Left hindlimb (tissue), 1 donor: ENCODE data around the gene KCTD2.
"Not testable (repeated sequence)": the region's sequence is repeated elsewhere in the genome, so short reads cannot be mapped to it uniquely, and the experiment has no call there.

Experiments used
- DNase-seq: peaks from one replicate; pipeline ENCODE4 v3.0.0-alpha.2; 2018

Gene KCTD2, protein sequence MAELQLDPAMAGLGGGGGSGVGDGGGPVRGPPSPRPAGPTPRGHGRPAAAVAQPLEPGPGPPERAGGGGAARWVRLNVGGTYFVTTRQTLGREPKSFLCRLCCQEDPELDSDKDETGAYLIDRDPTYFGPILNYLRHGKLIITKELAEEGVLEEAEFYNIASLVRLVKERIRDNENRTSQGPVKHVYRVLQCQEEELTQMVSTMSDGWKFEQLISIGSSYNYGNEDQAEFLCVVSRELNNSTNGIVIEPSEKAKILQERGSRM

DNA sequence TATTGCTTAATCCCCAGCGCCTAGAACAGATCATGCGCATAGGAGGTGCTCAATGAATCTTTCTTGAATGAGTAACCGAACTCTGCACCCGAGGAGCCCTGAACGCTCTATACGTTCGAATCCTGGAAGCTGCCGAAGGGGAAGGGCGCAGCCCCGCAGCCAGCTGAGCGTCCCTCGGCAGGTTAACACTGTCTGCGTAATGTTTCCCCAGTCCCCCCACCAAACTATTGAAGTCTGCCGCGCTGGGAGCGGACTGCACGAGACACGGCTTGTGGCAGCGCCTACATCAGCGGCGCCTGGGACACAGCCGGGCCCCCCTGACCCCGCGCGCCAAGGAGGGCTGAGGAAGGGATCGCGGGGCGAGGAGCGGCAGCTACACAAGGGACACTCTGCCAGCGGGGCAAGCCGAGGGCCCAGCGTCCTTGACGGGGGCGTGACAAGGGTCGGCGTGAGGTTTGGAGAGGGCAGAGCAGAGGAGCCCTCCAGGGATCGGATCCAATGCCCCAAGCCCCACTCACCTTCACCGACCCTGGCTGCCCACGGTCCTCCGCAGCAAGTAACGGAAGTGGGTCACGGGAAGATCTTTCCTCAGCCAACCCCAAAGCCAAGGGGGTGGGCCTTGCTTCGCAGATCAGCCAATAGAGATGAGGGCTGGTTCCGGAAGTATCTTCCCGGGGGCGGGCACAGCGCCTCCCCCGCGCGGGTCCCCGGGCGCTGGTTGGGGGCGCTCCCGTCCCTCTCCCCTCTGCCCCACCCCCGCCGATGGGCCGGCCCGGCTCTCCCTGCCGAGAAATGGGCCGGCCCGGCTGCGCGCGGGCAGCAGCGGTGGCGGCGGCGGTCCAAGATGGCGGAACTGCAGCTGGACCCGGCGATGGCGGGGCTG, at the start of gene KCTD2, which contains the start of gene ATP5PD:
Gene KCTD2 (plus strand): TSS at position 819 of the 883 bp plus-strand sequence. CDS start 26 bp downstream, at position 845.
Gene ATP5PD (minus strand): TSS at position 563 of the 883 bp plus-strand sequence. CDS start 4,319 bp downstream, outside the sequence.
- DNase-seq: peak; percentile 98

DNA sequence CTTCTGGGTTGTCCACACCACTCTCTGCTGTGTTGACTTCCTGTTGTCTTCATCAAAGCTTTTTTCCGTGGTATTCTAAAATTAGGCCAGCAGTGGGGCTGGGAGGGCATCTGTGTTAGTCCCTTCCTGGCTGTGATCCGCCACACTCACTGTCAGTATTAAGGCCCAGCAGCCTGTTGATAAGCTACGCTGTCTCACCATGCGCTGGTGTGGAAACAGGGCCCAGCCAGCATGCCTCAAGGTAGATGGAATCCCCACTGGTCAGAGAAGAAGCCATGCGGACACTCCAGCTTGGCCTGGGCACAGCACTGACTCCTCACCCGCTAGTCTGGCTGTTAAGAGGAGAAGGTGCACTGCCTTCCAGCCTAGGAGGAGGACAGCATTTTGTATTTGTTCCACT, 48.2 kb upstream of the KCTD2 start:
- no peak for DNase-seq

DNA sequence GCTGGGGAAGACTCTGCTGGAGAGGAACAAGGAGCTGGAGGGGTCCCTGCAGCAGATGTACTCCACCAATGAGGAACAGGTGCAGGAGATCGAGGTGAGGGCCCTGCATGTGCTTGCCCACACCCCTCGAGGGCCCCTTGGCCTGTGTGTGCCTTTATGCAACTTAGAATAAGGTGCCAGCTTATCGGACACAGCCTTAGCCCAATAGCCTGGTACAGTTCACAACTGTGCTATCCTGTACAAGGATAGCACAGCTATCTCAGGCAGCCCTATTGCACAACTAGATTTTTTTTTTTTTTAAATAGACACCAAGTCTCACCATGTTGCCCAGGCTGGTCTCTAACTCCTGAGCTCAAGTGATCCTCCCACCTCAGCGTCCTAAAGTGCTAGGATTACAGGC, 47.5 kb upstream of the KCTD2 start:
- no peak for DNase-seq

DNA sequence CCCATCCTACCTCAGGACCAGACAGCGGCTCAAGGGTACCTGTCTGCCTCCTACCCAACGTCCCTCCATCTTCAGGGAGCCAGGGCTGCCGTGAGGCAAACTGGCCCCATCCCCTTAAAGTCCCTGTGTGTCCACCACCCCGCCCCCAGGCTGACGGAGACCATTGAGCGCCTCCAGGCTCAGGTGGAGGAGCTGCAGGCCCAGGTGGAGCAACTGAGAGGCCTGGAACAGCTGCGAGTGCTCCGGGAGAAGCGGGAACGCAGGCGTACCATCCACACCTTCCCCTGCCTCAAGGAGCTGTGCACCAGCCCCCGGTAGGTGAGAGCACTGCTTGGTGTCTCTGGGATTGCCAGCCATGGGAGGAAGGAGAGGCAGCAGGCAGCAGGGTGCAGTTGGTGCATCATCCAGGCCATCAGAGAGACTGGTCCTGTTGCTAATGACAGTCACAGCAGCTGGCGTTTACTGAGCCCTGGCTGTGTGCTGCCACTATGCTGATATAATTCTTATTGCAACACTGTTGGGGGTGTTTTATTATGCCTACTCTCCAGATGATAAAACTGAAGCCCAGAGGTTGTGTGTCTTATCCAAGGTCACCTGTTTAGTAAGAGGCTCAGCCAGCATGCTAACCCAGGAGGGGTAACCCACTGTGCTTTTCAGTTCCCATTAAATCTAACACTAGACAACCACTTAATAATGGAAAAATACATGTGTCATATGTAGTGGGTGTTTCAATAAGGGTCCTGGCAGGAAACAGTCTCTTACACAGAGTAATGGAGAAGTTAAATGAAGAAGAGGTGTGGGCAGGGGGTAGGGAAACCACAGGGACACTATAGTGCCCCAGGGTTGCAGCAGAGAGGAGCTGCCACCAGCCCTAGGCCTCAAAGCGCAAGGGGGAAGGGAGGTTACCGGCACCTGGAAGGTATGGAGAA, 44.8 kb upstream of the KCTD2 start:
- no peak for DNase-seq

DNA sequence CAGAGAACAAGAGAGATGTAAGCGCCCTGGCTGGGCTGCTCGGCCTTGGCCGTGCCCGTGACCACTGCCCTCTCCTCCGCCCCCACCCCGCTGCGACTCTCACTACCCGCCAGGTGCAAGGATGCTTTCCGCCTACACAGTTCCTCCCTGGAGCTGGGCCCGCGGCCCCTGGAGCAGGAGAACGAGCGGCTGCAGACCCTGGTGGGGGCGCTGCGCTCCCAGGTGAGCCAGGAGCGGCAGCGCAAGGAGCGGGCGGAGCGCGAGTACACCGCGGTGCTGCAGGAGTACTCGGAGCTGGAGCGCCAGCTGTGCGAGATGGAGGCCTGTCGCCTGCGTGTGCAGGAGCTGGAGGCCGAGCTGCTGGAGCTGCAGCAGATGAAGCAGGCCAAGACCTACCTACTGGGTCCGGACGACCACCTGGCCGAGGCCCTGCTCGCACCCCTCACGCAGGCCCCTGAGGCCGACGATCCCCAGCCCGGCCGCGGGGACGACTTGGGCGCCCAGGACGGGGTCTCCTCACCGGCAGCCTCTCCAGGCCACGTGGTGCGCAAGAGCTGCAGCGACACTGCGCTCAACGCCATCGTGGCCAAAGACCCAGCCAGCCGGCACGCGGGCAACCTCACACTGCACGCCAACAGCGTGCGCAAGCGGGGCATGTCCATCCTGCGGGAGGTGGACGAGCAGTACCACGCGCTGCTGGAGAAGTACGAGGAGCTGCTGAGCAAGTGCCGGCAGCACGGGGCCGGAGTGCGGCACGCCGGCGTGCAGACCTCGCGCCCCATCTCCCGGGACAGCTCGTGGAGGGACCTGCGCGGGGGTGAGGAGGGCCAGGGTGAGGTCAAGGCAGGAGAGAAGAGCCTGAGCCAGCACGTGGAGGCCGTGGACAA, 43.7 kb upstream of the KCTD2 start:
- DNase-seq: no peak

DNA sequence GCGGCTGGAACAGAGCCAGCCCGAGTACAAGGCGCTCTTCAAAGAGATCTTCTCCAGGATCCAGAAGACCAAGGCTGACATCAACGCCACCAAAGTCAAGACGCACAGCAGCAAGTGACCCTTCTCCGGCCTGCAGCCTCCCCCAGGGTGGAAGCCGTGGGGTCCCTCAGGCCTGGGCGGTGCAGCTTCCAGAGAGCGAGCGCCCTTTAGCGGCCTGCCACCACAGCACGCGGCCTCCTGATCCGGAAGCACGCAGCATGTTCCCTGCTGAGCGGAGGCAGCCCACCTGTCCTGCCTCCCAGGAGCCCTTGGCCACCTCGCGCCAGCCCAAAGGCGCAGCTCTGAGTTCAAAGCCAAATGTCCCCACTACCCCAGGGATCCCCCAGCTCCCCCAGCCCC, 43.1 kb upstream of the KCTD2 start:
- no peak for DNase-seq

DNA sequence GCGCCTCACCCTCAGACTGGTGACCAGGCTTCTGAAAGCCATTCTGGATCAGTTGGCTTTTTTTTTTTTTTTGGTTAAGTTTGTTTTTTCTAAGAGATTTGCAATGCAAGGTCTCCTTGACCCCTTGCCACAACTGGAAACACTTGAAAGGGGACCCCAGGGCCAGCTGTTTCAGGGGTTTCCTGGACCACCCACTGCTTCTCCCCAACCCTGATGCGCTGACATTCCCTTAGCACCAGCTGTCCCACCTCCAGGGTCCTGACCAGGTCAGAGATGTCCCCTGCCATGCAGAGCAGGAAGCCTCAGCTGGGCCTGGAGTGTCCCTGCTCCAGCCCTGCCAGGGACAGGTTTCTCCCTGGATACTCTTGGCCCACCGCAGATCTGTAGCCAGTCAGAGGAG, 42.7 kb upstream of the KCTD2 start:
- no peak for DNase-seq

DNA sequence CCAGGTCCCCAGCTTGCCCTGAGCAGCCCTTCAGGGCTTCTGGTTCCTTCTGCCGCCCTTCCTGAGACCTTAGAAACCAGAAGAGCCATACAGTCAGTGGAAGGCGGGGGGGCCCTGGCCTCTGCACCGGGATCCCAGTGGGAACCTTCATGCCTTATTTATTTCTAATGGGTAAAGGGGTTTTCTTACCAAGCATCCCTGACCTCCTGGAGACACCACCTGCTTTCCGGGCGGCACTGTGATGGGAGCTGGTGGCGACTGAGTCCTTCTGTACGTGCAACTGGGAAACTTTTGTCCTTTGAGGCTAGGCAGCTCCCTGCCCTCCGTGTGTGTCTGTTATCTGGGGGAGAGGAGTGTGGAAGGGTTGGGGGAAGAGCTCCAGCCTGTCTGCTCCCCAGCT, 41.7 kb upstream of the KCTD2 start:
- DNase-seq: no peak

DNA sequence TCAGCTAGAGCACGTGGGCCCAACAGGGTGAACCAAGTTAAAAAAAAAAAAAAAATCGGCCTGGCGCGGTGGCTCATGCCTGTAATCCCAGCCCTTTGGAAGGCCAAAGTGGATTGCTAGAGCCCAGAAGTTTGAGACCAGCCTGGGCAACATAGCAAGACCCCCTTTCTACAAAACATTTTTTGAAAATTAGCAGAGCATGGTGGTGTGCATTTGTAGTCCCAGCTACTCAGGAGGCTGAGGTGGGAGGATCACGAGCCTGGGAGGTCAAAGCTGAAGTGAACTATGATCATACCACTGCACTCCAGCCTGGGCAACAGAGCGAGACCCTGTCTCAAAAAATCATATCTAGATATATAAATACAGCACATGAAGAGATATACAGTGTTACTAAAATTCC, 40.9 kb upstream of the KCTD2 start:
- DNase-seq: not testable (repeated sequence)

DNA sequence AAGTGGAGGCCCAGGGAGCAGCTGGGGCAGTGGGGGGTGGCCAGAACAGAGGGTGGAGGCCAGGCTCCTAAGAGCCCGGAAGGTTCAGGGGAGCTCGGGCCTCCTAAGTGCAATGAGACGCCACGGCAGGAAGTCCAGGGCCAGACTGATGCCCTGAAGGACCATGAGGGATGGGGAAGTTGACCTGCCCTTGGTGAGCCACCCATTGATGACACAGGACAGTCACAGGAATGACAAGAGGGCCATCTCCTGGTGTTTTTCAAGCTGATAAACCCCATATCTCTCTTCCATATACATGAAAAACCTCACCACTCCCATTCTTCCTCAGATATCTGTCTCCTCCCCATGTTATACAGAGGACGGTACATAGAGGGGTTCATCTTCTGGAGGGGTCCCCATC, 40.4 kb upstream of the KCTD2 start:
- no peak for DNase-seq

DNA sequence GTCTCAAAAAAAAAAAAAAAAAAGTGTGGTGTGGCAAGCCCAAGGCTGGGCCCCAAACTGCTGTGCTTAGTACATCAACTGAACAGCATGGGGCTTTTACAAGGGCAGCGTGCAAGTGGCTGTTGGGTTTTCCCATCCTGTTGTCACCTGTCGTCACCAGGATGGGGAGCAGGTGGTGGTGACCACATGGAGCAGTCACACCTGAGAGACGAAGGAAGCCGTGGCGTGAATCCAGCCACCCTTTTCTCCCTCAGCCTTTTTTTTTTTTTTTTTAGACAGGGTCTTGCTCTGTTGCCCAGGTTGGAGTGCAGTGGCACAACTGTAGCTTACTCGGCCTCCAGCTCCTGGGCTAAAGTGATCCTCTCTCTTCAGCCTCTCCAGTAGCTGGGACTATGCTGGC, 38.7 kb upstream of the KCTD2 start:
- DNase-seq: no peak

DNA sequence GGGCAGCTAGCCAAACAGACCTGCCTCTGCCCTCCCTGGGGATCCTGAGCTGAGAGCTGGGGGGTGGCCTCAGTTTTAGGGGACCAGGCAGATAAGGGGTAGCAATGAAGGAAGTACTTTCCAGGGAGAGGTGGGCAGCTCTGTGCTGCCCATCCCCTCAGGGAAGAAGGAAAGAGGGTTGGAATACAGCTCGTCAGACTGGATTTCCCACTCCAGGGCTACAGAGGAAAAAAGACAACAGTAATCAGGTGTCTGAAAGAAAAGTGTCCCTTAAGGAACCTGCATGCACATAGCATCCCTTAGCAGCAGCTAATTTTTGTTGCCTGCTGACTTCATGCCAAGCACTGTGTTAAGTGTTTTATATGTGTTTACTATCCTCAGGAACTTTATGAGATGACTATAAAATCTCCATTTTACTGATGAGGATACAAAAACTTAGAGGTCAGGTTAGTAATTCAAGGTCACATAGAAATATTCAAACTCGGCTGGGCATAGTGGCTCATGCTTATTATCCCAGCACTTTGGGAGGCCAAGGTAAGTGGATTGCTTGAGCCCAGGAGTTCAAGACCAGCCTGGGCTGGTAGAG, 37.8 kb upstream of the KCTD2 start:
- DNase-seq: no peak

DNA sequence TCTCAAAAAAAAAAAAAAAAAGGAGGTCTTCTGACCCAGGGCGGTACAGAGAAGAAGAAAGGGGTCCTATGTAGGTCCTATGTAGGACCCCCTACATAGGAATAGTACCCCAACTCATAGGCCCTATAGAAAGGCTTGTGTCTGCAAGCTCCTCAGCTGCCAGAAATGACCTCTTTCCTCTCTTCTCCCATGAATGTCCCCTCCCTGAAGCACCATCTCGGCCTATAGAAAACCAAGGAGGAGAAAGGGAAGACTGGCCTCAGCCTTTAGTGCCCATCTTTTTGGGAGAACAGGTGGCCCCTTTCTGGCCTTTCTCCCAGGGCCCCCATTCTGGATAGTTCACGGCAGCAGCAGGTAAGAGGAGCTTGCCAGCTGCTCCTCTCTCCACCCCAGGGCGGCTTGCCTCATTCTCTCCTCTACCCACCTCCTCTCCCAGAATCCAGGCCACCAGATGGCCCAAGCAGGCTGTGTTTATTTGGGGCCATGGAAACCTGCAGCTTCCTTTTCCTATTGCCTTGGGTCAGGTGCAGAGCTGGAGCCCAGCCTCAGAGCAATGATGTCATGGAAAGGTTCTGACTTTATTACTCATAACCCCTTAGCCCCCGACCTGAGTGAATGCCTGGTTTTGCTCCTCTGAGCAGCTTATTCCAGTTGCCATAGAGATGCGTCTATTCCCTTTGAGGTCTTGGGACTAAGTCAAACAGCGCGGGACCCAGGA, 36.2 kb upstream of the KCTD2 start:
- peak; percentile 76 for DNase-seq

DNA sequence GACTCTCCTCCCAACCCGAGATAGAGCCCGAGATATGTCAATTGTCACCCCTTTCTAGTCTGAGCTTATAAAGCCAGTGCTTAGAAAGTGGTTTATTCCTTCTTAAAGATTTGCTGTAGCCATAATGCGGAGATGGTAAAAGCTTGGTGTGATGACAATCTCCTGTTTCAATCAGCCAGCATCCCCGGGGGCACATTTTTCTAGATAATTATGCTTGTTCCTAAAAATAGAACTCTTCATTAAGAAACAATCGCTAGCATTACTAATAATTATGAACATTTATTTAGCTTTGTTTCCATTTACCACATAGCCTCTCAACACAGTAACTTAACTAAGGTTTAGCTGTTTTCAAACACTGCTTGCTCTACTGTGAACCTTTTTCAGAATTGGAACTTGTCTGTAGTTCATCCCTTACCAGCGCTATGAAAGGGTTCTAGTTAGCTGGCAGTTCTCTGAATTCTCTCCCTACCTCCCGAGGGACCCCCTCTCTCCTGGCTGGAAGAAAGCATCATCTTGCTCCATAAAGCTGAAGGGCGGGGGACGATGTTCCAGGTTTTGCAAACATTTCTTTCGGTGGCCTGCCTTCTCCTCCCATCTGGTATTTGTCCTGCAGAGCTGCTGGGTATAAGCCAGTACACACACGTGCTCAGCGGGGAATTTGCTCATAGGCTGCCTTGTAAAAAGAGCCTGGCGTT, 35.5 kb upstream of the KCTD2 start:
- peak; percentile 79 for DNase-seq

DNA sequence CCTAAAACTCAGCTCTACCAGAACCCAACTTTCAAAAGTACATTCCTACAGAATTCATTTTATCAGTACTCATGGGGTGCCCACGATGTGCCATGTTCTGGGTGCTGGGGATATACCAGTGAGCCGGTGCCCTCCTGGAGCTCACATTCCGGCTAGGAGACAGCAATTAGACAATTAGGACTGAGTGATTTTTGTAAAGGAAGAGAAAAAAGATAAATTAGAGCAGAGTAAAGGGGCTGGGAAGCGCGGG, 35.0 kb upstream of the KCTD2 start:
- DNase-seq: no peak

DNA sequence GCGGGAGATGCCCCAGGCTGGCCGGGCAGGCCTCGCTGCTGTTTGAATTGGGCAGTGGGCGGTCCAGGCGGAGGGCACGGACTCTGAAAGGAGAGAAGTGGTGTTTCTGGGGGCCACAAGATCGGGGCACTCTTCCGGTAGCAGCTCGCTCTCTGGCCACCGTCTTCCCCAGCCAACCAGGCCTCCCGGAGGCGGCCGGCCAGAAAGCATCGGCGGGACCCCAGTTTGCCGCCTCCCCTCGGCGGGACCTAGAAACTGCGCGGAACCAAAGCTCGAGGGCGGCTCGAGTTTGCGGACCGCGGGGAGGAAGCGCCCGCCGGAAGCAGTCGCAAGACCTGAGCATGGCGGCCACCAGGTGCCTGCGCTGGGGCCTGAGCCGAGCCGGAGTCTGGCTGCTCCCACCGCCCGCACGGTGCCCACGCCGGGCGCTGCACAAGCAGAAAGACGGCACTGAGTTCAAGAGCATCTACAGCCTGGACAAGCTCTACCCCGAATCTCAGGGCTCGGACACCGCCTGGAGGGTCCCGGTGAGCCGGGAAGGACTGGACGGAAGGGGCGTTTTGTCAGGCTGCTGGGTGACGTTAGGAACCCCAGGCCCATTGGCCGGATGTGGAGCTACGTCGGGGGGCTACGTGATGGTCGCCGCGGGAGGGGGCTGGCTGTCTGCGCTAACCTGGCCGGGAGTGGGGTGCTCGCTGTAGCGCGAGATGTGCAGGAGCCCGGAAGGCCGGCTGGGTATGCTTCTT, 34.5 kb upstream of the KCTD2 start, which contains the start of gene MRPL58:
Gene MRPL58 (plus strand): TSS at position 325 of the 746 bp plus-strand sequence. CDS start 17 bp downstream, at position 342.
- peak; percentile 93 for DNase-seq

DNA sequence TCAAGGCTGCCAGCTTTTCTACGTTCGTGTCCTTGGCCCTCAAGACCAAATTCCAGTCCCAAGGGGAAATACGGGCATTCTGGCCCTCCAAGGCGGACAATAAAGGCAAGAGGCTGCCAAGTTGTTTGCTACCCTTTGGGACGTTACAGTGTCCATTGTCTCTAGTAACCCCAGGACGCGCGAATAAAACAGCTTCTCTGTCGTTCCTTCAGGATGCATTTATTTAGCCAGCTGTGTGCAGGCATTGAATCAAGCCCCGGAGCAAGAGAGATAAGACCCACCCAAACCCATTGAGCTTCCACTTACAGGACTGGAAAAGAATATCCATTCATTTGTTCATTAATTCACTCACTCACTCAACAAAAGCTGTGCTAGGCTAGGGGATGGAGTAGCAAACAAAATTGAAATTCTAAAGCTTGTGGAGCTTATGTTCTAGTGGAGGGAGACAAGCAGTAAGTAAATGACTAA, 33.9 kb upstream of the KCTD2 start:
- no peak for DNase-seq

DNA sequence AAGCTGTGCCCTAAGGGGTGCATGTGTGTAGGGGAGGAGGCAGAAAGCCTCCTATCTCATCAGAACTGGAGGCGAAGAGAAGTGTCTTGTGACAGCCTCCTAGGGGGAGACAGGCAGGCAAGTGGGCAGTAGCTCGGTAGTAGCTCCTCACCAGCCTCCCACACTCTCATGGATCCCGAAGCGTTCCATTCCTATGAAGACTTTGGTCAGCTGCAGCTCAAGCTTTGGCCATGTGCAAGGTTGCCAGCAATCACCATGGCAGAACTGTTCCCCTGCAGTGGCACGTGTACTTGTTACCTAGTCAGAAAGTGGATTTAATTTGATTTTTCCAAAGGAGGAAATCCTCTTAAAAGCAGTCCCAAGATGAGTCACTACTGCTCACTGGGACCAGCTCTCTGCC, 27.9 kb upstream of the KCTD2 start:
- DNase-seq: no peak

DNA sequence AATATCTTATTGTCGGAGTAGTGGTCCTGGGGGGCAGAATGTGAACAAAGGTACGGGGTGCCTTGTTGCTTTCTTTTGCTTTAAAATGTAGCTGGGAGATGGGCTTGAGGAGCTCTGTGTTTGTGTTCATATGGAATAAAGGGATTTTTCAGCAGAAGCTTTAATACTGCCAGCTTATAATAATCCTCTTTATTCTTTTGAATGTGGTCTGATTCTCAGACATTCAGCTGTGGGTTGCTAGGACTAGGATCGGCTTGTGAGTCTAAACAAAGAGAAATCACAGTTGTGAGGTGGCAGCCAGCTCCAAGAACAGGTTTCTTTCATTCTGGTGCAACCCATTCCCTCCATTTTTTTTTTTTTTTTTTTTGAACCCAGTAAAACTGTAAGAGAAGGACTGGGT, 27.3 kb upstream of the KCTD2 start:
- no peak for DNase-seq
